HEK293 (cell line): ENCODE results near the gene UNC13A.

ENCODE experiments used
- CTCF ChIA-PET: fragments of 350-600 bp; formaldehyde crosslinking; extraction: SDS; loops from one replicate; lab custom pipeline; 2021; ENCODE audit warnings: antibody characterized with exemption; lab: Yijun Ruan, JAX
- POLR2A ChIA-PET: fragments of 300-600 bp; formaldehyde crosslinking; extraction: SDS; loops from one replicate; lab custom pipeline; 2020; ENCODE audit warnings: antibody characterized with exemption, inconsistent platforms; lab: Yijun Ruan, JAX
- H3K27ac ChIP-seq: fragments of 200-500 bp; sonication (Bioruptor generic); 2 replicates; pipeline ENCODE4 v1.5.1; 2014; ENCODE audit warnings: low read depth, low read length, control low read depth, inconsistent platforms; ENCODE audit errors: extremely low read depth
- H3K36me3 ChIP-seq, 2 experiments: fragments of 200-500 bp in 1 of 2; sonication (Bioruptor generic) in 1 of 2; 1 replicate in 1 of 2; 2 replicates in 1 of 2; pipeline ENCODE4 v1.5.1; 2014 to 2017; ENCODE audit warnings: inconsistent platforms in 2 of 2, low read length in 2 of 2; ENCODE audit not compliant: control insufficient read depth in 2 of 2, insufficient read depth in 1 of 2
- H3K4me1 ChIP-seq: fragments of 200-500 bp; sonication (Bioruptor generic); 2 replicates; pipeline ENCODE4 v1.5.1; 2014; ENCODE audit warnings: mild to moderate bottlenecking, low read length, inconsistent platforms; ENCODE audit not compliant: control insufficient read depth, insufficient read depth
- H3K4me3 ChIP-seq: 2 replicates; pipeline ENCODE4 v1.5.1; 2011; ENCODE audit warnings: low read depth, mild to moderate bottlenecking, control low read depth, low read length, moderate library complexity
- H3K9me3 ChIP-seq: fragments of 200-500 bp; sonication (Bioruptor generic); 2 replicates; pipeline ENCODE4 v1.5.1; 2014; ENCODE audit warnings: low read depth, low read length, inconsistent platforms; ENCODE audit not compliant: control insufficient read depth, insufficient read depth
- EGR2 ChIP-seq: fragments of 450-650 bp; formaldehyde crosslinking; IDR thresholded peaks from 2 replicates; pipeline ENCODE4 v1.5.1; 2016; ENCODE audit warnings: low read depth, missing biosample characterization, missing genetic modification characterization
- GFI1B ChIP-seq: fragments of 450-650 bp; formaldehyde crosslinking; IDR thresholded peaks from 2 replicates; pipeline ENCODE4 v1.5.1; 2016; ENCODE audit warnings: missing biosample characterization, missing genetic modification characterization
- GLI2 ChIP-seq: fragments of 450-650 bp; formaldehyde crosslinking; IDR thresholded peaks from 2 replicates; pipeline ENCODE4; 2017; ENCODE audit warnings: missing biosample characterization, missing genetic modification characterization, low read depth, borderline replicate concordance
- RBAK ChIP-seq: fragments of 450-650 bp; formaldehyde crosslinking; IDR thresholded peaks from 2 replicates; pipeline ENCODE4 v1.5.1; 2016; ENCODE audit warnings: missing biosample characterization, missing genetic modification characterization
- REPIN1 ChIP-seq: fragments of 450-650 bp; formaldehyde crosslinking; IDR thresholded peaks from 2 replicates; pipeline ENCODE4 v1.5.1; 2017; ENCODE audit warnings: missing biosample characterization, missing genetic modification characterization, low read depth
- SALL2 ChIP-seq: fragments of 450-650 bp; formaldehyde crosslinking; IDR thresholded peaks from 2 replicates; pipeline ENCODE4 v1.5.0; 2017; ENCODE audit warnings: missing biosample characterization, mild to moderate bottlenecking, missing genetic modification characterization, borderline replicate concordance
- SCRT2 ChIP-seq: fragments of 450-650 bp; formaldehyde crosslinking; IDR thresholded peaks from 2 replicates; pipeline ENCODE4 v1.5.1; 2016; ENCODE audit warnings: missing biosample characterization, missing genetic modification characterization
- SP7 ChIP-seq: fragments of 450-650 bp; formaldehyde crosslinking; IDR thresholded peaks from 2 replicates; pipeline ENCODE4 v1.5.1; 2016; ENCODE audit warnings: missing biosample characterization, missing genetic modification characterization
- YY1 ChIP-seq: fragments of 450-650 bp; formaldehyde crosslinking; IDR thresholded peaks from 2 replicates; pipeline ENCODE4 v1.5.1; 2018; ENCODE audit warnings: missing biosample characterization, missing genetic modification characterization
- ZNF221 ChIP-seq: fragments of 450-650 bp; formaldehyde crosslinking; IDR thresholded peaks from 2 replicates; pipeline ENCODE4 v1.5.1; 2017; ENCODE audit warnings: missing biosample characterization, missing genetic modification characterization, borderline replicate concordance
- ZNF23 ChIP-seq: fragments of 450-650 bp; formaldehyde crosslinking; IDR thresholded peaks from 2 replicates; pipeline ENCODE4 v1.5.1; 2016; ENCODE audit warnings: missing biosample characterization, missing genetic modification characterization, borderline replicate concordance
- ZNF266 ChIP-seq: fragments of 450-650 bp; formaldehyde crosslinking; IDR thresholded peaks from 2 replicates; pipeline ENCODE4 v1.5.1; 2016; ENCODE audit warnings: missing biosample characterization, missing genetic modification characterization, low read depth
- ZNF302 ChIP-seq: fragments of 450-650 bp; formaldehyde crosslinking; IDR thresholded peaks from 2 replicates; pipeline ENCODE4 v1.5.1; 2016; ENCODE audit warnings: missing biosample characterization, missing genetic modification characterization, low read depth
- ZNF335 ChIP-seq: fragments of 450-650 bp; formaldehyde crosslinking; conservative IDR thresholded peaks from 2 replicates; pipeline ENCODE4 v1.5.1; 2016; ENCODE audit warnings: missing biosample characterization, missing genetic modification characterization
- ZNF514 ChIP-seq: fragments of 450-650 bp; formaldehyde crosslinking; IDR thresholded peaks from 2 replicates; pipeline ENCODE4 v1.5.1; 2016; ENCODE audit warnings: missing biosample characterization, missing genetic modification characterization
- ZNF521 ChIP-seq: fragments of 450-650 bp; formaldehyde crosslinking; IDR thresholded peaks from 2 replicates; pipeline ENCODE4 v1.5.1; 2017; ENCODE audit warnings: missing biosample characterization, mild to moderate bottlenecking, missing genetic modification characterization
- ZNF549 ChIP-seq: fragments of 450-650 bp; IDR thresholded peaks from 2 replicates; pipeline ENCODE4 v1.5.1; 2018; ENCODE audit warnings: missing biosample characterization, missing genetic modification characterization, mild to moderate bottlenecking, inconsistent platforms, moderate library complexity
- ZNF677 ChIP-seq: fragments of 450-650 bp; IDR thresholded peaks from 2 replicates; pipeline ENCODE4 v1.5.0; 2018; ENCODE audit warnings: missing biosample characterization, mild to moderate bottlenecking, missing genetic modification characterization, moderate library complexity
- ZNF777 ChIP-seq: fragments of 450-650 bp; formaldehyde crosslinking; IDR thresholded peaks from 2 replicates; pipeline ENCODE4 v1.5.1; 2017; ENCODE audit warnings: missing biosample characterization, missing genetic modification characterization, borderline replicate concordance
- ZXDB ChIP-seq: fragments of 450-650 bp; formaldehyde crosslinking; IDR thresholded peaks from 2 replicates; pipeline ENCODE4 v1.5.1; 2016; ENCODE audit warnings: missing biosample characterization, missing genetic modification characterization
- TF ChIP-seq, protein P1 (sequence below): fragments of 450-650 bp; formaldehyde crosslinking; IDR thresholded peaks from 2 replicates; pipeline ENCODE4 v1.5.1; 2016; ENCODE audit warnings: missing biosample characterization, missing genetic modification characterization, low read depth
- TF ChIP-seq, protein P2 (sequence below): fragments of 450-650 bp; formaldehyde crosslinking; IDR thresholded peaks from 2 replicates; pipeline ENCODE4 v1.5.0; 2017; ENCODE audit warnings: missing biosample characterization, missing genetic modification characterization, borderline replicate concordance
- TF ChIP-seq, protein P3 (sequence below): sonication (generic); formaldehyde crosslinking; IDR thresholded peaks from 2 replicates; pipeline ENCODE4 v1.8.1; 2022; ENCODE audit warnings: mild to moderate bottlenecking, moderate library complexity, missing genetic modification reagents
- TF ChIP-seq, protein P4 (sequence below): fragments of 450-650 bp; formaldehyde crosslinking; optimal IDR thresholded peaks from 2 replicates; pipeline ENCODE3; 2016; ENCODE audit warnings: missing biosample characterization, mild to moderate bottlenecking, missing genetic modification characterization

The UNC13A gene

DNA sequence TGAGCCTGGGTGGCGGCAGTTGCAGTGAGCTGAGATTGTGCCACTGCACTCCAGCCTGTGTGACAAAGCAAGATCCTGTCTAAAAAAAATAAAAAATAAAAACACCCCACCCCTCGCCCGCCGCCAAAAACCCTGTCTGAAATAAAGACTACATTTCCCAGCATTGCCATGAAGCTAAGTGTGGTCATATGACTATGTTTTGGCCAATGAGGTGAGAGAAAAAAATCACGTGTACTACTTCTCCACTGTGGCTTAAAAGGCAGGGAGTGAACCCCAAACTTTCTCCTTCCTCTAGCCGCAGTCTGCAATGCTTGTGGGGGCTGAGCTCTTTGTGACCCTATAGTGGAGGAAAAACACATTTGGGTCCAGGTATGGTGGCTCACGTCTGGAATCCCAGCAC is 77.8 kb downstream of the UNC13A start:
- Histone ChIP-seq H3K36me3 (no peaks in the 10 kb centered on the region), H3K4me3 (no peak overlapping the region), H3K9me3 (no peaks in the 10 kb centered on the region), H3K27ac (no peak overlapping the region), H3K4me1 (no peaks in the 10 kb centered on the region)
- POLR2A ChIA-PET, result interaction anchor here (0.7 kb wide), 1 partner anchor 8 kb away, joined by 3 read pairs; no protein-coding TSS in a partner anchor
- TF ChIP-seq ZNF335, result no peak
- TF ChIP-seq ZNF23 (tag by site-specific recombination), result no peak
- TF ChIP-seq ZNF549, result no peak
- TF ChIP-seq SP7 (tag by site-specific recombination), result no peak
- no peak for TF ChIP-seq ZNF777 (tag by site-specific recombination)
- TF ChIP-seq, protein P1, sequence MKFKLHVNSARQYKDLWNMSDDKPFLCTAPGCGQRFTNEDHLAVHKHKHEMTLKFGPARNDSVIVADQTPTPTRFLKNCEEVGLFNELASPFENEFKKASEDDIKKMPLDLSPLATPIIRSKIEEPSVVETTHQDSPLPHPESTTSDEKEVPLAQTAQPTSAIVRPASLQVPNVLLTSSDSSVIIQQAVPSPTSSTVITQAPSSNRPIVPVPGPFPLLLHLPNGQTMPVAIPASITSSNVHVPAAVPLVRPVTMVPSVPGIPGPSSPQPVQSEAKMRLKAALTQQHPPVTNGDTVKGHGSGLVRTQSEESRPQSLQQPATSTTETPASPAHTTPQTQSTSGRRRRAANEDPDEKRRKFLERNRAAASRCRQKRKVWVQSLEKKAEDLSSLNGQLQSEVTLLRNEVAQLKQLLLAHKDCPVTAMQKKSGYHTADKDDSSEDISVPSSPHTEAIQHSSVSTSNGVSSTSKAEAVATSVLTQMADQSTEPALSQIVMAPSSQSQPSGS (tag by site-specific recombination), result no peak
- TF ChIP-seq ZNF266 (tag by site-specific recombination), result no peak
- TF ChIP-seq, protein P2, sequence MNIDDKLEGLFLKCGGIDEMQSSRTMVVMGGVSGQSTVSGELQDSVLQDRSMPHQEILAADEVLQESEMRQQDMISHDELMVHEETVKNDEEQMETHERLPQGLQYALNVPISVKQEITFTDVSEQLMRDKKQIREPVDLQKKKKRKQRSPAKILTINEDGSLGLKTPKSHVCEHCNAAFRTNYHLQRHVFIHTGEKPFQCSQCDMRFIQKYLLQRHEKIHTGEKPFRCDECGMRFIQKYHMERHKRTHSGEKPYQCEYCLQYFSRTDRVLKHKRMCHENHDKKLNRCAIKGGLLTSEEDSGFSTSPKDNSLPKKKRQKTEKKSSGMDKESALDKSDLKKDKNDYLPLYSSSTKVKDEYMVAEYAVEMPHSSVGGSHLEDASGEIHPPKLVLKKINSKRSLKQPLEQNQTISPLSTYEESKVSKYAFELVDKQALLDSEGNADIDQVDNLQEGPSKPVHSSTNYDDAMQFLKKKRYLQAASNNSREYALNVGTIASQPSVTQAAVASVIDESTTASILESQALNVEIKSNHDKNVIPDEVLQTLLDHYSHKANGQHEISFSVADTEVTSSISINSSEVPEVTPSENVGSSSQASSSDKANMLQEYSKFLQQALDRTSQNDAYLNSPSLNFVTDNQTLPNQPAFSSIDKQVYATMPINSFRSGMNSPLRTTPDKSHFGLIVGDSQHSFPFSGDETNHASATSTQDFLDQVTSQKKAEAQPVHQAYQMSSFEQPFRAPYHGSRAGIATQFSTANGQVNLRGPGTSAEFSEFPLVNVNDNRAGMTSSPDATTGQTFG, result no peak
- TF ChIP-seq, protein P3, sequence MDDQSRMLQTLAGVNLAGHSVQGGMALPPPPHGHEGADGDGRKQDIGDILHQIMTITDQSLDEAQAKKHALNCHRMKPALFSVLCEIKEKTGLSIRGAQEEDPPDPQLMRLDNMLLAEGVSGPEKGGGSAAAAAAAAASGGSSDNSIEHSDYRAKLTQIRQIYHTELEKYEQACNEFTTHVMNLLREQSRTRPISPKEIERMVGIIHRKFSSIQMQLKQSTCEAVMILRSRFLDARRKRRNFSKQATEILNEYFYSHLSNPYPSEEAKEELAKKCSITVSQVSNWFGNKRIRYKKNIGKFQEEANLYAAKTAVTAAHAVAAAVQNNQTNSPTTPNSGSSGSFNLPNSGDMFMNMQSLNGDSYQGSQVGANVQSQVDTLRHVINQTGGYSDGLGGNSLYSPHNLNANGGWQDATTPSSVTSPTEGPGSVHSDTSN (CRISPR knock-in tag), result no peak
- no peak for TF ChIP-seq EGR2
- no peak for TF ChIP-seq REPIN1 (tag by site-specific recombination)
- TF ChIP-seq SALL2, result no peak
- CTCF ChIA-PET, result interaction anchor here (0.6 to 2.2 kb wide), 5 partner anchors 12 to 249 kb away, joined by 3 to 9 read pairs (median 3); no protein-coding TSS in a partner anchor

DNA sequence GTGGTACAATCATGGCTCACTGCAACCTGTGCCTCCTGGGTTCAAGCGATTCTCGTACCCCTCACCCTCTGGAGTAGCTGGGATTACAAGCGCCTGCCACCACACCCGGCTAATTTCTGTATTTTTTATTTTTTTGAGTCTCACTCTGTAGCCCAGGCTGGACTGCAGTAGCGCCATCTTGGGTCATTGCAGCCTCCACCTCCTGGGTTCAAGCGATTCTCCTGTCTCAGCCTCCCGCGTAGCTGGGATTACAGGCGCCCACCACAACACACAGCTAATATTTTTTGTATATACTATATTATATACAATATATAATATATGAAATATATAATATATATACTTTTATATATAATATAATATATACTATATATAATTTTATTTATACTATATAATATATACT is 80.2 kb downstream of the UNC13A start:
- H3K4me3 ChIP-seq, result no peak overlapping the region
- no peak for TF ChIP-seq RBAK (tag by site-specific recombination)
- no peak for TF ChIP-seq ZNF677
- TF ChIP-seq ZNF514 (tag by site-specific recombination), result no peak
- TF ChIP-seq GLI2 (tag by site-specific recombination), result no peak
- no peak for TF ChIP-seq ZXDB (tag by site-specific recombination)
- no peak for TF ChIP-seq YY1 (tag by site-specific recombination)
- TF ChIP-seq SCRT2, result no peak
- TF ChIP-seq ZNF521, result no peak
- TF ChIP-seq ZNF221, result no peak
- TF ChIP-seq, protein P4, sequence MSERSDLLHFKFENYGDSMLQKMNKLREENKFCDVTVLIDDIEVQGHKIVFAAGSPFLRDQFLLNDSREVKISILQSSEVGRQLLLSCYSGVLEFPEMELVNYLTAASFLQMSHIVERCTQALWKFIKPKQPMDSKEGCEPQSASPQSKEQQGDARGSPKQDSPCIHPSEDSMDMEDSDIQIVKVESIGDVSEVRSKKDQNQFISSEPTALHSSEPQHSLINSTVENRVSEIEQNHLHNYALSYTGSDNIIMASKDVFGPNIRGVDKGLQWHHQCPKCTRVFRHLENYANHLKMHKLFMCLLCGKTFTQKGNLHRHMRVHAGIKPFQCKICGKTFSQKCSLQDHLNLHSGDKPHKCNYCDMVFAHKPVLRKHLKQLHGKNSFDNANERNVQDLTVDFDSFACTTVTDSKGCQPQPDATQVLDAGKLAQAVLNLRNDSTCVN (tag by site-specific recombination), result no peak
- TF ChIP-seq ZNF302 (tag by site-specific recombination), result no peak
- no peak for TF ChIP-seq ZNF266 (tag by site-specific recombination)
- TF ChIP-seq GFI1B (tag by site-specific recombination), result no peak
- no peak for TF ChIP-seq ZNF335
- H3K9me3 ChIP-seq, result no peaks in the 10 kb centered on the region
- POLR2A ChIA-PET, result interaction anchor here (2.7 kb wide), 1 partner anchor 111 kb away, joined by 10 read pairs; the partner anchor contains the start of gene MAP1S
- H3K4me1 ChIP-seq, result no peaks in the 10 kb centered on the region
- no peak overlapping the region for H3K27ac ChIP-seq
- H3K36me3 ChIP-seq, result no peaks in the 10 kb centered on the region
- CTCF ChIA-PET, result interaction anchor here (0.6 to 3.7 kb wide), 3 partner anchors 14 to 189 kb away, joined by 3 to 31 read pairs (median 3); no protein-coding TSS in a partner anchor
